Anterior cingulate cortex (tissue), 58 donors: Measurements from ENCODE around the gene GRID2.

ENCODE experiments used
- DNase-seq, 58 donors: peaks; one replicate each; lab custom pipeline; 2025; lab: John Stamatoyannopoulos, UW

Gene GRID2

DNA sequence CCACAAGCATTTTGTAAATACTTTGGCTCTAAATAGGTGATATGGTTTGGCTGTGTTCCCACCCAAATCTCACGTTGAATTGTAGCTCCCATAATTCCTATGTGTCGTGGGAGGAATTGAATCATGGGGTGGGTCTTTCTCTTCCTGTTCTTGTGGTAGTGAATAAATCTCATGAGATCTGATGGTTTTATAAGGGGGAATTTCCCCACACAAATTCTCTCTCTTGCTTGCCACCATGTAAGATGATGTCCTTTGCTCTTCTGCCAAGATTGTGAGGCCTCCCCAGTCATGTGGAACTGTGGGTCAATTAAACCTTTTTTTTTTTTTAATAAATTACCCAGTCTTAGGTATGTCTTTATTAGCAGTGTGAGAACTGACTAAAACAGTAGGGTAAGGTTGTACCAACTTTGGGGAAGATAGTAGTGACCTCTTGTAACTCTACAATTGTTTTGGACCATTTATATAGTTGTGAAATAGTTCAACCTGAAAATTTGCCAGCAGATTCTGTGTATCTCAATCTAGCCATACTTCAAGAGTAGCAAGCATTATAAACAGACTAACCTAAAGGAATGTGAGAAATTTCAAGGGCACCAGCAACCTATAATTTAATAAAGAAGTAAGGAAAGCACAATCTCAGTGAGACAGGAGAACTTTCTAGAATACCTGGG, 727.8 kb downstream of the GRID2 start:
- DNase-seq = no peak

DNA sequence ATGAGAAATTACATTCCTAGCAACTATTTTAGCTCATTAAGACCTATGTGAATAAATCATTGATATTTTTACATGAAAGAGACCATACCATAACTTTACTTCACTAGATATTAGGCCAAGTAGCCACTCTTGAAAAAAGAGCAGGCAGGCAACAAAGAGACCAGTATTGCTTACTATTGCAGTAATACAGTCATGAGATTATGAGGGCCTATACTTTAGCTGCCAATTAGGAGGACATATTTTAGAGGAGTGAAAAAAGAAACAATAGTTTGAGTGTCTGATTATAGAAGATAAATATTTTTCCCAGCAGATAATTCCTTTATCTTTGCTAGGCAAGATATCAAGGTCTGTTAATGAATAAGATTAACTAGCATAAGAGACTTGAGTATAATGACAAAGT, 739.0 kb downstream of the GRID2 start:
- no peak for DNase-seq

DNA sequence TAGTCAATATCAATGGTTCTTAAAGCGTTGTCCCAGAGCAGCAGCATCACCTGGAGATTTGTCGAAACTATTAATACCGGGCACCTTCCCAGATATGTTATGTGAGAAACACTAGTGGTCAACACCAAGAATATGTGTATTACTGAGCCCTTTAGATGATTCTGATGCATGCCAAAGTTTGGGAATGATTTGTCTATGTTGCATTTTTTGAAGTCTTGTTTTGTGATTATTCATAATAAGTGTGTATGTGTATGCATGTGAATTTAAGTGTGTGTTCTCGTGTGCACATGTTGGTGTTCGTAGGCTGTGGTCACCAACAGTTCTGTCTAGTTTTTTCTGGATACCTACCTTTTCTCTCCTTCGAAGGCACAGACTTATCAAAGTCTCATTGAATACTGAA, 749.4 kb downstream of the GRID2 start:
- no peak for DNase-seq

DNA sequence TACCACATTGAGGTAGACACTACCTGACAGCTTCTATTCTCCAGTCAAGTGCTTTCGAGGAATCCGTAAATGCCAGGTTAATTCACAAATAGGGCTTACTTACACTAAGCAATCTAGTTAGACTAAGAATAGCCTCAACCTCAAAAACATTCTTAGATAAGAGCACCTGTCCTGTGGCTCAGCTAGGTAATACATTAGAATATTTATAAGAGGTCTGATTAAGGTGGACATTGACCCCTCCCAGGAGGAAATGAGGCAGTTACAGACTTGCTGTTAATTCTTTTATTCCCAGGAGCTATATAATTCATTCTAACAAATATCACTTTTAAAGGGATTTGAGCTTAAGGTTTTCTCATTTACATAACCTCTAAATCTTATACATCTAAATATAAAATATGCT, 758.1 kb downstream of the GRID2 start:
- no peak for DNase-seq

DNA sequence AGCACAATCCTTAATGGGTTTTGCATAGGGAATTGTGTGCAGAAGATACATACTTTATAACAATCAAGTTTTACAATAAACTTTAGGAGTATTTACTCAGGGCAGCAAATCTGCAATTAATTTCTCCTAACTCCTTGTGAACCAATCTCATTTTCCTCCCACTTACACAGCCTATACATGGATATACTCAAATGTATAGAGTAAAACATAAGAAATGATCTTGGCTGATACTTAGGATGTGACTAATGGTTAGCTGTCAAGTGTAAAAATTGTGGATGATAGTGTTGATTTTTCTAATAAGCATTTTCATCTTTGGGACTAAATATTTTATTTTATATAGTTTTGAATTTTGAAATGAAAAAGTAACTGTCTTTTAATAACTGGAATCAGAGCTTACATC, 759.6 kb downstream of the GRID2 start:
- DNase-seq = no peak

DNA sequence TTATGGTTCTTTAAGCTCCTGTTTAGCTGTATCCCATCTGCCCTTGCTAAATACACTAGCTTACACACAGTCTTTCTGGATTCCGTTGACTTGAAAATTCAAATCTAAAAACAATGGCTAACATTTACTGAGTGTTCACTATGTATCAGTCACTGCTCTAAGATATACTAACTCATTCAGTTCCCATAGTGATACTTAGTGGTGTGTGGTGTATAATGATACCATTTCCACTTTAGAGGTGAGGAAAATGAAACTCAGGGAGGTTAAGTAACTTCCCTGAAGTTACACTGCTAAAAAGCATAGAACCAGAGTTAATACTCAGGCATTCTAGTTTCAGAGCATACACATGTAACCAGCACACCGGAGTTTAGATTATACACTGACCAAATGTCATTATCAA, 762.0 kb downstream of the GRID2 start:
- no peak for DNase-seq

DNA sequence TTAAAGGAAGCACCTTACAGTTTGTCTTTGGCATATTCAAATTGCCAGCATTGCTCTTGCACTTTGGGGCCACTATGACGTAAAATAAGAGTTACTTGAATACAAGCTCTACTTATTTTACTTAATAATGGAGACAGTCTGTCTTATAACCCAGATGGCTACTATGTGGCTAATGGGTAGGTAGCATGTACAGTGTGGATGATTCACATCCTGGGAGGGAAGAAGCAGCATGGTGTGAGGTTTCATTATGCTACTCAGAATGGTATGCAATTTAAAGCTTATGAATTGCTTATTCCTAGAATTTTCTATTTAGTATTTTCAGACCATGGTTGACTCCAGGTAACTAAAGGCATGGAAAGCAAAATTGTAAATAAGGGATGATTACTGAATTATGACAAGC, 763.0 kb downstream of the GRID2 start:
- DNase-seq = no peak

DNA sequence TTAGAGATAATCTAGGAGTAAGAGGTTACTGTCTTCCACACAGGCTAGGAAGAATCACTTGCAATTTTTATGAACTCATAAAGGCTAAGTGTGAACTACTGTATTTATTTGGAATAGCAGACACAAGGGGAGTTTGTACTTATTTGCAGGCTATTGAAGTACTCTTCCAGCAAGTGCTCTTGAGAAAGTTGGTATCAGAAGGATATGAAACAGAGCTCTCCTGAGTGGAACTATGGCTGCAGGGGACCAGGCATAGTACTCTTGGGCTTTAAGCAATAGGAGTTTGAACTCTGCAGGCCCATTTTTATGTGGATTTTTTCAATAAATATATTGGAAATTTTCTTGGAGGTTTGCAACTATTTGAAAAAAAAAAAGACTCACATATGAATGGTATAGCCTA, 768.5 kb downstream of the GRID2 start:
- DNase-seq = no peak

DNA sequence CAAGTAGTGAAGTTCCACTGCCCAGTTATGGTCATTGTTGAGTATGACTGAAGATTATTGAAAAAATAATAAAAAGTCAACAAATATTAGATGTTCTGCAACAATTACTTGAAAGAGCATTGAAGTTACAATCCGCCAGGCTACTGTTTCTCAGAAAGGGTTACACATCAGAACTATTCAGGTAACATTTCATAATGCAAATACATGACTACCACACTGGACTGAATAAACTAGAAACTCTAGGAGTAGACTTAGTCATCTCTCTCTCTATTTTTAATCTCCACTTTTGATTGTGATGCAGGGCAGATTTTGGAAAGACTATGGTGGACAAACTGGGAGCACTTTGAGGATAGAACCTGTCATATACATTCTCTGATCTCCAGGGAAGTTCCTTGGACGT, 776.5 kb downstream of the GRID2 start:
- DNase-seq = no peak

DNA sequence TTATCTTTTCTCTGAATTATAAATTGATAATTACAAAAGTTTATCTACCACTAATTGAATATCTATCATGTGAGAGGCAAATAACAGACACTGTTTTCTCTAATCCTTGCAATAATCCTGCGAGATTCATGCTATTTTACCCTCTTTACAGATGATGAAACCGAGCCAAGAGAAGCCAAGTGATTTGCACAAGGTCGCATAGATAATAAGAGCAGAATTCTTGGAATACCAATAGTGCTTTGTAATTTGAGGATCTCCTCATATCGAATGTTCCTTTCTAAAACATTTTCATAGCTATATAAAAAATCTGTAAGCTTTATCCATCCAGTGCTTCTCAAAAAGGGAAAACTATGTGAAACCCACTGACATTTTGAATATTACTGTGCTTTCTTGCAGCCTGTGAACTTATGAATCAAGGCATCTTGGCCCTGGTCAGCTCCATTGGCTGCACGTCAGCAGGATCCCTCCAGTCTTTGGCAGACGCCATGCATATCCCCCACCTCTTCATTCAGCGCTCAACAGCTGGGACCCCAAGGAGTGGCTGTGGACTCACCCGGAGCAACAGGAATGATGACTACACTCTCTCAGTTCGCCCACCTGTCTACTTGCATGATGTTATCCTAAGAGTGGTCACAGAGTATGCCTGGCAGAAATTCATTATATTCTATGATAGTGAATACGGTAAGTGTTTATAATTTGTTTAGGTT, 781.0 kb downstream of the GRID2 start:
- no peak for DNase-seq

DNA sequence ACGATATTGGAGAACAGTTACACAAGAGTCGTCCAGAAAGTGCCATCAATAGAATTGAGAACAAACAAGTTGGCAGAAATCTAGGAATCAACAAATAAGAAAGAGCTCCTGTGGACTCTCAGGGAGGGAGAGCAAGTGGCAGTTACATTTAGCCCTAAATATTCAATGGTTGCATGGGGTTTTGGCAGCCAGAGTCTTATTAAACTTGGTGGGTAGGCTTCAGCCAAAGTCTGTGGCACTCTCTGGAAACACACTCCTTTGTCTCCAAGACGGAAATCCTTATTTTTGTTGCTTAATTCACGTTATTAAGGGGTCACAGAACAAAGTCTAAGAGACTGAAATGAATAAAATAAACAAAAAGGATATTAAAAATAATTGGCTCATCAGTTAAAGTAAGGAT, 782.6 kb downstream of the GRID2 start:
- peak in 16 of 58 donors; percentile 0 to 58 (median 8) for DNase-seq

DNA sequence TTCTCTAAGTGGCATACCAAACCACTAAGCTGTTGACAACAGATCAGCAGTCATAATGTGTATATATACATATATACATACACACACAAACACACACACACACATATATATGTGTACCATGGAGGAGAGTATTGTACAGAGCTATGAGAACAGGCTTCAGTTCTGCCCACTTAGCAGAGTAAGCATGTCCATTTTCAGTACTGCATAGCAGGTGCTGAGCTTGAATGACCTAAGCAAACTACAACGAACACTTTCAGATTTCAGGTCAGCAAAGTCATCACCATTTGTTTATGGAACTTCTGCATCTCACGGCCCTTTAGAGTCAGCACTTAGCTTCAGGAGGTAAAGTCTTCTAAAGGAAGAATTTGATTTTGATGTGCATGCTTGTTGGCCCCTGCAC, 789.0 kb downstream of the GRID2 start:
- DNase-seq = no peak

DNA sequence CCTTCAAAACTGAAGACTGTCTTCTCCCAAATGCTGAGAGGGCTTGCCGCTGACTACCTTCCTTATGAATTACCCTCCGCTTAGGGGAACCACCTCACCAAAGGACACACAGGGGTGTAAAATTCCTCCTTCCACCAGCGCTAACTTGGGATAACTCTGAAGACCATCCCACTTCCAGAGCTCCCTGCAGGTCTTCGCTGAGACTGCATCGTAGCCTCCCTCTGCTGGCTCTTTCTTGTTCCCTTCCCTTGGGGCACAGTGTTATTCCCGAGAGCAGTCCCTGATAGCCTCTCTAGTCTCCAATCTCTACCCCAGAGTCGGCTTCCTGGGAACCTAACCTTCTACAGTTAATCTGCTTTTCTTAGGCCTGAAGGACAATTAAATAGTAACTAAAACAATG, 799.3 kb downstream of the GRID2 start:
- DNase-seq = no peak

DNA sequence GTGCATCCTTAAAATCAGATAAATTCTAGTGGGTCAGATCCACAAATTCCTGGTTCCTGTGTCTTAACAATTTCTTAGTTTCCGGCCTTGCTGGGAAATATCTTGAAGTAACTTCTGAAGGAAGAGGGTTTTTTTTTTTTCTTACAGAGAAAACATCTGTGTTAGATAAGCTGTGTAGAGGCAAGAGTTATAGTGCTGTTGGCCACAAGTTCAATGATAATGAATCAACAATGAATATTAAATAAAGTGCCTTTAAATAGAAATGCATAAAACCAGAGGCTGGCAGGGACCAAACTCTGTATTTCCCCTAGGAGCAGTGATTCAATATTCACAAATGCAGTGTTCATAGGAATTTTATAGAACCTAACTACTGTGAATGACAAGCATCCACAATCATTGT, 812.9 kb downstream of the GRID2 start:
- DNase-seq = no peak

DNA sequence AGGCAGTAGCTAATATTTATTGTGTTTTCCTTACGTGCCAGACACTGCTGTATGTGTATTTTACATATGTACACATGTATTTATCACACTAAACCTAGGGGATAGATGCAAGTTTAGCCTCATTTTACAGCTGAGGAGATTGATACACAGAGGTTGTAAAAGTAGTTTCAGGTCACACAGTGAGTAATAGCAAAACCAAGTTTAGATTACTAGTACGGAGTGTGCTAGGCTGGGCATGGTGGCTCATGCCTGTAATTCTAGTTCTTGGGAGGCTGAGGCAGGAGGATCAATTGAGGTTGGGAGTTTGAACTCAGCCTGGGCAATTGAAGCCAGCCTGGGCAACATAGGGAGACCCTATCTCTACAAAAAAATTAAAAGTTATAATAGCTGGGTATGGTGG, 823.7 kb downstream of the GRID2 start:
- no peak for DNase-seq

DNA sequence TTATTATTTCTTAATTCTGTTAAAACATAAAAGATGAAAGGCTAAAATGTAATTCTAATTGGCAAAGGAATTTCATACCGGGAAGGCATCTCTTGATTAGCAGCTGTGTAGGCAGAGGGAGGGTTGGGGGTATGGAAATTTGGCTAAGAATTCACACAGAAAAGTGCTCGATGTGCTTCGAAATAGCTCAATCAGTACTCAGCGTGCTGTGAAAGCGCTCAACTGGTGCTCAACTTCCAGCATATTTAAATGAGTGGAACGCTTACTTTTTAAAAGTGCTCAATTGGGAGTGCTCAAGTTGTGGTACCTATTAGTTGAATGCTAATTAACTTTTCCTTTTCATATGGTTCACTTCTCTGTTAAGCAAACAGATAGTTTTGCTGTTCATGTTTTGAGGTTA, 828.9 kb downstream of the GRID2 start:
- DNase-seq = peak in 1 of 58 donors; percentile 1

DNA sequence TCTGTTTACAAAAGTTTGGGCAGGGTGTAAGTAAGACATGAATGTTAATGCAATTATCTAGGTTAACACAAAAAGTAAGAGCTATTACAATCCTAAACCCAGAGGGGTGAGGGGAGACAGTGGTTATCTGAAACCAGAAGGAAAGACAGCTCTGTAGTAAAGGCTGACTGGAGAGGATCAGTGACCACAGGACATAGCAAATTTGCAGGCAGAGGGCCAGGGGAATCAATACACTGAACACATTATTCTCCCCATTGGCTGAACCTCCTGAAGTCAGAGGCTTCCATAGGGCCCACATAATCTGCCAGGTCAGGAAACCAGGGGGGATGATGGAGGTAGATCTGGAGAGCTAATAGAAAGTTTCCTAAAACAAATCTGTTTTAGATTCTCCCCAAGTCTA, 835.4 kb downstream of the GRID2 start:
- DNase-seq = no peak

DNA sequence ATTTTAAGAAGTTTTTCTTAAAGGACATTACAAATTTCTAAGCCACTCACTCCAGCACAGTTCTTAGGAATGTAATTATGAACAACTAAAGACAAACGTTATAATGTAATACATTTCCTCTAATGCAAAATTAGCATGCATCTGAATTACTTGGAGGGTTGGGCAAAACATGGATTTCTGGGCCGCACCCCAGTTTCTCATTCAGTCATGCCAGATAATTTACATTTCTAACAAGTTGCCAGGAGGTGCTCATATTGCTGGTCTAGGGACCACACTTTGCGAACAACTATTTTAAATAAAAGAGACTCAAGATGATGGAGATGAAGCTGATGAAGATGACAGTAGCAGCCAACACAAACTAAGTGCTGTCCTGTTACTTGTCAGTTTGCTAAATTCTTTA, 840.1 kb downstream of the GRID2 start:
- DNase-seq = no peak

DNA sequence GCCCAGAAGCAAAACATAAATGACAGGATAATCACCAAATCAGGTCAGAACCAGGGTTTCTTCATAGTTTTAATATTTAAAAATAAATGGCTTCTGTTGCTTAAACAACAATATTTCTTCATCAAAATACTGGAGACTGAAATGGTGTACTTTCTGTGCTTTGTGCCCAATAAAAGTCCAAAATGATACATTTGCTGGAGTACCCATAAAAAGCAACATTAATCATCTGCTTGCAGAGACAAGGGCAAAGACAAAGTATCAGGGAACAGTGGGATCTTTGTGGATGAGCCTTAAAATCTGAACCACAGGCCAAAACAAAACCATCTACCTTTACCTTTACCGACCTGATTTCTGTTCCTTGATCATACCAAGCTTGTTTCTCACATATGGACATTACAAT, 840.9 kb downstream of the GRID2 start:
- no peak for DNase-seq

DNA sequence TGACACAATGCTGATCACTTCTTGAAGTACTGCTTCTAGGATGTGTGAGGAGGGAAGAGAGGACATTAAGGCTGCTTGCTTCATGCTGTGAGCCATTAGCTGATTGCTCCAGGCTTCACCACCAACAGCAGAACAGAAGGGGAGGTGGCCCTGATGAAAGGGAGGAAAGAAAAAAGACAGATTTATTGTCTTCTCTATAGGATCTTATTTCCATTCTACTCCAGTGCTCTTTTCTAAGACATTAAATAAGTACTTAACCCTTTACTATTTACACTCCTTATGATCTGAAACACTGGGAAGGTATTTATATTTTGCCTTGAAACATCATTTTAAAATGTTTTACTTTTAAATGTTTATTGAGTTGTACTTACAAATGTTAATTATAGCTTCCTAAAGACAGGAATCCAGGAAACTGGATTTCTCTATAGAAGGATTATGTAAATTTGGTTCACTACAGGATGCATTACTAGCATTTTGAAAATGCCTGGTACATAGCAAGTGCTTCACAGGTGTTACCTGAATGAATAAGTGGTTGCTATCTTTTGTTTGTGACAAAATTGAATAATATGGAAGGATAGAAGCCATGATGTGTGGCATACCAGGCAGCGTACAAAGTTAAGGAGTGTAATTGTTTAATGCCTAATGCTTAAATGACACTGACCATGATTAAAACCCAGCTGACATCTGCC, 843.9 kb downstream of the GRID2 start:
- DNase-seq = no peak

DNA sequence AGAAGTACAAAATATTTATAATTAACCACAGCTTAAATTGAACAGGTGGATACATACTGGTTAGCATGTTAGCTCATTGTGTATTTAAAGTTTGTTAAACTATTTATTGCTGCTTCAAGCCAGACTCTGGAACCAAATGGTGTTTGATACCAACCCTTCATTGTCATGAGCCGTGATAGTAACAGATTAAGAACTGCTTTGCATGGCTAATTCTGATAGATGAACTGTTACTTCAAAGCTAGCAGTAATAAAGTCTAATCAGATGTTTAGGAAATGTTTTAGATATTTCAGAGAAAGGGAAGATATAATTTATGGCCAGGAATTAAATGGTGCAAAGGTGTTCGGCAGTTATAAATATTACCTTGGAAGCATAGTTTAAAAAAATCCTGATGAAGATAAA, 848.7 kb downstream of the GRID2 start:
- DNase-seq = no peak

DNA sequence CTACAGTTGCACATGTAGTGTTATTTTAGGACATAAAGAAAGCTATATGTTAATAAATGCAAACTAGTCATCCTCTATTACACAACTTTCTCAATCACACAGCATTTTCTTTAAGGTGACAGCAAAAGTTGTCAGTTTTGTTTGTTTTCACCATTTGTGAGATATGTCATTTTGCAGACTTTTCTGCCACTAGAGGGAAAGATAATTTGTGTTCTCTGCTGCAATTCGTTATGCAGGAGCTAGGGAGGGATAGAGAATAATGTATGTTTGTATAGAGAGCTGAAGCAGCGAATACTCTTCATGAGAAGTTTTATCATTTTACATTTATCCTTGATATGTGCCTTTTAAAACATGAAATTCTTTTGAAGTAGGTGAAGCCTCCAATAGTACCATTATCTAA, 854.2 kb downstream of the GRID2 start:
- DNase-seq = no peak
